CD4-positive, alpha-beta T cell (primary cell): ENCODE measurements around the gene YTHDF1. TPM values are rescaled to one million over a fixed set of nuclear protein-coding genes. Genes with fewer than 3 reads are reported as not detected.
"Not testable (repeated sequence)": the region's sequence is repeated elsewhere in the genome, so short reads cannot be mapped to it uniquely, and the experiment has no call there.

Experiments
- ATAC-seq: fragments of 200-7000 bp; cut with Tn5 transposase; one replicate; pipeline ENCODE4 v1.10.0; 2022; ENCODE audit warnings: mild to moderate bottlenecking; ENCODE audit not compliant: poor library complexity
- CTCF ChIA-PET: fragments of 350-600 bp; sonication (Branson Sonifier 250); formaldehyde crosslinking; loops from one replicate; lab custom pipeline; 2021; ENCODE audit warnings: antibody characterized with exemption, inconsistent platforms; lab: Charles Lee
- POLR2A ChIA-PET: fragments of 350-600 bp; sonication (Branson Sonifier 250); formaldehyde crosslinking; loops from one replicate; lab custom pipeline; 2021; ENCODE audit warnings: antibody characterized with exemption, inconsistent platforms; lab: Charles Lee
- DNase-seq, 14 experiments: peaks; one replicate each; pipeline ENCODE4 v3.0.0-alpha.2; 2013 to 2020; ENCODE audit warnings: mixed read lengths in 2 of 14
- H3K27ac ChIP-seq, 2 donors: one replicate each; pipeline versions ENCODE4 v1.5.1 to v1.7.0; 2013; ENCODE audit warnings: low read length in 2 of 2, low read depth in 1 of 2, mild to moderate bottlenecking in 1 of 2
- H3K27me3 ChIP-seq, 2 experiments: 1 replicate in 1 of 2; 2 replicates in 1 of 2; pipeline versions ENCODE4 v1.6.1 to v1.7.0; 2013; ENCODE audit warnings: low read length in 2 of 2, control low read depth in 1 of 2, mild to moderate bottlenecking in 1 of 2, moderate library complexity in 1 of 2; ENCODE audit not compliant: insufficient read depth in 2 of 2, control insufficient read depth in 1 of 2
- H3K36me3 ChIP-seq: one replicate; pipeline ENCODE4 v1.6.1; 2013; ENCODE audit warnings: low read length, control low read depth; ENCODE audit not compliant: insufficient read depth
- H3K4me1 ChIP-seq: one replicate; pipeline ENCODE4 v1.6.1; 2013; ENCODE audit warnings: low read length, control low read depth; ENCODE audit not compliant: insufficient read depth
- H3K4me3 ChIP-seq: one replicate; pipeline ENCODE4 v1.5.1; 2013; ENCODE audit warnings: mild to moderate bottlenecking, low read length, moderate library complexity
- H3K9me3 ChIP-seq, 2 experiments: 1 replicate in 1 of 2; 2 replicates in 1 of 2; pipeline versions ENCODE4 v1.6.1 to v1.7.0; 2013; ENCODE audit warnings: low read length in 2 of 2, mild to moderate bottlenecking in 2 of 2, control low read depth in 1 of 2, moderate library complexity in 1 of 2; ENCODE audit not compliant: control insufficient read depth in 1 of 2, insufficient read depth in 1 of 2
- H3K27ac Mint-ChIP-seq: one replicate; pipeline ENCODE4 v1.8.0; 2020; ENCODE audit warnings: mixed read lengths
- H3K27me3 Mint-ChIP-seq: one replicate; pipeline ENCODE4 v1.8.0; 2021; ENCODE audit warnings: mixed read lengths
- H3K36me3 Mint-ChIP-seq: one replicate; pipeline ENCODE4 v1.8.0; 2021; ENCODE audit warnings: low read depth, mixed read lengths
- H3K4me1 Mint-ChIP-seq: one replicate; pipeline ENCODE4 v1.8.0; 2021; ENCODE audit warnings: low read depth, mixed read lengths
- H3K4me3 Mint-ChIP-seq: one replicate; pipeline ENCODE4 v1.8.0; 2020; ENCODE audit warnings: mild to moderate bottlenecking, mixed read lengths
- H3K9me3 Mint-ChIP-seq: one replicate; pipeline ENCODE4 v1.8.0; 2020; ENCODE audit warnings: mixed read lengths
- intact Hi-C, 2 experiments: fragments of 100-400 bp; cut with DNase I in 1 of 2; cut with micrococcal nuclease in 1 of 2; formaldehyde crosslinking; loops; one replicate each; pipeline versions ENCODE4 v1.15.1 to v1.9.0; 2023 to 2025; cut with DNase I, micrococcal nuclease
- total RNA-seq, 174 experiments: library from RNA in 2 of 174; stranded (reverse) in 2 of 174; gene quantifications; one replicate each; pipeline ENCODE4 v1.2.3 and lab custom pipeline; 2021 to 2026
- TF ChIP-seq, protein P1 (sequence below): fragments of 200-600 bp; IDR thresholded peaks from one replicate; pipeline ENCODE4 v1.8.0; 2022; ENCODE audit warnings: antibody characterized with exemption, mild to moderate bottlenecking

Gene YTHDF1
- total RNA-seq, 2 experiments from 2014 or later, result 43.7 to 44.1 TPM

DNA sequence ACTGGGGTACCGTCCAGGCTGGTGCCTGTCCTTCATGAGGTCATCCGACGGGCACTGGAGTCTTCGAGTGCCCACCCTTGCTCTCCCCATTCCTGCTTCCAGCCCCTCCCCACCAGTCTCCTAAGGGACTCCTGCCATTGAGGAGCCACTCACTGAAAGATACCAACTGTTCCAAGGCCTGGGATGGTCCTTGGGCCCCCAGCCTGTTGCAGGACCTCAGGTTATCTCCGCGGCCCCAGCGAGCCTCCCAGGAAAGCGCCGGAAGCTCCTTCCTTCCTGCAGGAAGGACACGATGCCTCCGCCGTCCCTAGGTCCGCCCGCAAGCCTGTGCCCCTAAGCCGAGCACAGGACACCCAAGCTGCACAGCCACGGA lies 37.1 kb upstream of the YTHDF1 start:
- H3K36me3 Mint-ChIP-seq, result no peaks in the 10 kb centered on the region
- intact Hi-C loops, result no loop called here
- H3K4me3 ChIP-seq, result no peak overlapping the region
- POLR2A ChIA-PET, result no interaction called here
- no peak overlapping the region for H3K27ac Mint-ChIP-seq
- H3K27me3 Mint-ChIP-seq, result peaks cover 71% of the 10 kb centered on the region
- no peaks in the 10 kb centered on the region for H3K9me3 Mint-ChIP-seq
- H3K27ac ChIP-seq, result no peak overlapping the region
- H3K4me3 Mint-ChIP-seq, result peak overlapping the region; percentile 51
- peaks cover 0 to 8% of the 10 kb centered on the region in 2 experiments for H3K9me3 ChIP-seq
- peaks cover 41 to 49% of the 10 kb centered on the region in 2 experiments for H3K27me3 ChIP-seq
- CTCF ChIA-PET, result no interaction called here
- no peaks in the 10 kb centered on the region for H3K36me3 ChIP-seq
- H3K4me1 ChIP-seq, result peaks cover 9% of the 10 kb centered on the region
- TF ChIP-seq, protein P1, sequence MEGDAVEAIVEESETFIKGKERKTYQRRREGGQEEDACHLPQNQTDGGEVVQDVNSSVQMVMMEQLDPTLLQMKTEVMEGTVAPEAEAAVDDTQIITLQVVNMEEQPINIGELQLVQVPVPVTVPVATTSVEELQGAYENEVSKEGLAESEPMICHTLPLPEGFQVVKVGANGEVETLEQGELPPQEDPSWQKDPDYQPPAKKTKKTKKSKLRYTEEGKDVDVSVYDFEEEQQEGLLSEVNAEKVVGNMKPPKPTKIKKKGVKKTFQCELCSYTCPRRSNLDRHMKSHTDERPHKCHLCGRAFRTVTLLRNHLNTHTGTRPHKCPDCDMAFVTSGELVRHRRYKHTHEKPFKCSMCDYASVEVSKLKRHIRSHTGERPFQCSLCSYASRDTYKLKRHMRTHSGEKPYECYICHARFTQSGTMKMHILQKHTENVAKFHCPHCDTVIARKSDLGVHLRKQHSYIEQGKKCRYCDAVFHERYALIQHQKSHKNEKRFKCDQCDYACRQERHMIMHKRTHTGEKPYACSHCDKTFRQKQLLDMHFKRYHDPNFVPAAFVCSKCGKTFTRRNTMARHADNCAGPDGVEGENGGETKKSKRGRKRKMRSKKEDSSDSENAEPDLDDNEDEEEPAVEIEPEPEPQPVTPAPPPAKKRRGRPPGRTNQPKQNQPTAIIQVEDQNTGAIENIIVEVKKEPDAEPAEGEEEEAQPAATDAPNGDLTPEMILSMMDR, result no peak
- ATAC-seq (no peak), DNase-seq (no peak)
- peaks cover 6% of the 10 kb centered on the region for H3K4me1 Mint-ChIP-seq

DNA sequence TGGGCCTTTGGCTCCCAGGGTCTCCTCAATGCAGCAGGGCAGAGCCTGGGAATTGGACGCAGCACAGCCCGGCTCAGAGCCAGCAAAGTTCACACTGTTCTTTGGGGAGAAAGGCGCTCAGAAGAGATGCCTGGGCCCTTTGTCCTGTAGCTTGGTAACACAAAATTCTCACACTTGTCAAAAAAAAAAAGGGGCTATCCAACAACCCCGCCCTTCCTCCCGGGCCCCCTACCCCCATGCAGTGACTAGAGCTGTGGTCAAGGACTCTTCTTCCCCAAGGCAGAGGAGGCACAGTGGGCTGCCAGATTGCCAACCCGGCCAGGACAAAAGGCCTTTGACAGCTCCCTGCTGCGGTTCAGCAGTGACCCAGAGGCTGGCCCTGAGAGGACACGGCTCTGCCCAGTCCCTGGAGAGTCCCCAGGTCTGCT lies 36.4 kb upstream of the YTHDF1 start:
- Histone ChIP-seq H3K4me1 (peaks cover 9% of the 10 kb centered on the region), H3K27me3 (peaks cover 39 to 56% of the 10 kb centered on the region in 2 experiments), H3K27ac (no peak overlapping the region), H3K36me3 (no peaks in the 10 kb centered on the region), H3K9me3 (peaks cover 0 to 8% of the 10 kb centered on the region in 2 experiments), H3K4me3 (no peak overlapping the region)
- Mint-ChIP-seq H3K27me3 (peaks cover 65% of the 10 kb centered on the region), H3K4me3 (no peak overlapping the region), H3K4me1 (peaks cover 6% of the 10 kb centered on the region), H3K27ac (no peak overlapping the region), H3K36me3 (no peaks in the 10 kb centered on the region), H3K9me3 (no peaks in the 10 kb centered on the region)
- DNase-seq (no peak), ATAC-seq (no peak)
- ChIA-PET CTCF (no interaction called here), POLR2A (no interaction called here)
- TF ChIP-seq, protein P1, result no peak
- intact Hi-C loops, result no loop called here

DNA sequence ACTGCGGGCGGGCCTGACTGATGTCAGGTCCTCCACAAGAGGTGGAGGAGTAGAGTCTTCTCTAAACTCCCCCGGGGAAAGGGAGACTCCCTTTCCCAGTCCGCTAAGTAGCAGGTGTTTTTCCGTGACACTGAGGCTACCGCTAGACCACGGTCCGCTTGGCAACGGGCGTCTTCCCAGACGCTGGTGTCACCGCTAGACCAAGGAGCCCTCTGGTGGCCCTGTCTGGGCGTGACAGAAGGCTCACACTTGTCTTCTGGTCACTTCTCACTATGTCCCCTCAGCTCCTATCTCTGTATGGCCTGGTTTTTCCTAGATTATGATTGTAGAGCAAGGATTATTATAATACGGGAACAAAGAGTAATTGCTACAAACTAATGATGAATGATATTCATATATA lies 35.4 kb upstream of the YTHDF1 start:
- H3K4me3 Mint-ChIP-seq, POLR2A ChIA-PET, ATAC-seq, H3K9me3 Mint-ChIP-seq, H3K9me3 ChIP-seq, H3K27ac ChIP-seq, H3K4me3 ChIP-seq, H3K4me1 Mint-ChIP-seq, intact Hi-C loops, H3K27ac Mint-ChIP-seq, H3K36me3 ChIP-seq, H3K36me3 Mint-ChIP-seq, CTCF ChIA-PET, DNase-seq: not testable (repeated sequence)
- H3K27me3 Mint-ChIP-seq, result peaks cover 56% of the 10 kb centered on the region
- peaks cover 39 to 56% of the 10 kb centered on the region in 2 experiments for H3K27me3 ChIP-seq
- H3K4me1 ChIP-seq, result peaks cover 14% of the 10 kb centered on the region

DNA sequence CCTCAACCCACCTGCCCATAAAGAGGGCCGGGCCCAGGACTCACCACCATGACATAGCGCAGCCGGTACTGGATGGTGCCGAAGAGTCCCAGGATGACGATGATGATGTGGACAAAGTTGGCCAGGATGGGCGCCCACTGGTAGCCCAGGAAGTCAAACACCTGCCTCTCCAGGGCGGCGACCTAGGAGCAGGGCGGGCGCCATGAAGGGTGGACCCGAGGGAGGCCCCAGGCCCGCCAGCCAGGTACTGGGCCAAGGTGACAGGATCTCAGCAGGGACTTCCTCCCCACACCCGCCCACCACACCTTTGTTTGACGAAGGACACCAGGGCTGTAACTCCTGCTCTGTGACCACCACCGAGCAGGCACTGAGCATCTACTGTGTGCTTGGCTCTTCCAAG lies 34.0 kb upstream of the YTHDF1 start:
- Mint-ChIP-seq H3K4me1 (peaks cover 6% of the 10 kb centered on the region), H3K27ac (no peak overlapping the region), H3K4me3 (no peak overlapping the region), H3K27me3 (peaks cover 47% of the 10 kb centered on the region), H3K9me3 (no peaks in the 10 kb centered on the region), H3K36me3 (no peaks in the 10 kb centered on the region)
- H3K36me3 ChIP-seq, result no peaks in the 10 kb centered on the region
- ATAC-seq (no peak), DNase-seq (no peak)
- H3K27ac ChIP-seq, result no peak overlapping the region
- peaks cover 0 to 8% of the 10 kb centered on the region in 2 experiments for H3K9me3 ChIP-seq
- H3K4me3 ChIP-seq, result no peak overlapping the region
- TF ChIP-seq, protein P1, result no peak
- POLR2A ChIA-PET, result no interaction called here
- peaks cover 14% of the 10 kb centered on the region for H3K4me1 ChIP-seq
- peaks cover 27 to 43% of the 10 kb centered on the region in 2 experiments for H3K27me3 ChIP-seq
- CTCF ChIA-PET, result no interaction called here
- intact Hi-C loops, result no loop called here
